NB4 (cell line): ENCODE measurements around the gene TMA7B.

Experiments used
- MYC ChIP-seq: IDR thresholded peaks from 2 replicates; pipeline ENCODE4 v1.6.1; 2011; ENCODE audit warnings: low read depth, low read length
- POLR2A ChIP-seq: IDR thresholded peaks from 2 replicates; pipeline ENCODE4 v1.6.1; 2011; ENCODE audit warnings: mild to moderate bottlenecking; ENCODE audit not compliant: insufficient read length; ENCODE audit errors: extremely low read depth
- TF ChIP-seq, protein P1 (sequence below): IDR thresholded peaks from one replicate; pipeline ENCODE4 v1.5.1; 2012; ENCODE audit warnings: low read depth, low read length
- TF ChIP-seq, protein P2 (sequence below): IDR thresholded peaks from 2 replicates; pipeline ENCODE4 v1.6.1; 2011; ENCODE audit warnings: low read depth, low read length

DNA sequence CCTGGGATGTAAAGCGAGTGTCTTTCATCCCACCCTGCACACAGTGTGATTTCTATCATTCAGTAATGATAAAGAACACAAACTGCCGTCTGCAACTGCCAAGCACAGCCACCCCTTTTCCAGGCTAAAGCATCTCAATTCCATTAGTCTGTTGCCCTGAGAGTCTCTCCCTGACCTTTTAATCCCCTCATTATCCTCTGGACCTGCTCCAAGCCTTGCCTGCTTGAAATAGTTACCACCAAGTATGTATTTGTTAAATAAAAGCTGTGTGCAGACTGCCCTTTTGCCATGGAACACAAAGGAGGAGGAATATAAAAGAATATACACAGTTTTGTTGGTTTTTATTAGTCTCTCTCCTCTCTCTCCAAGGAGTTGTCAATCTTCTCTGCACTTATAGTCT is 46.3 kb upstream of the TMA7B start:
- TF ChIP-seq, protein P1, sequence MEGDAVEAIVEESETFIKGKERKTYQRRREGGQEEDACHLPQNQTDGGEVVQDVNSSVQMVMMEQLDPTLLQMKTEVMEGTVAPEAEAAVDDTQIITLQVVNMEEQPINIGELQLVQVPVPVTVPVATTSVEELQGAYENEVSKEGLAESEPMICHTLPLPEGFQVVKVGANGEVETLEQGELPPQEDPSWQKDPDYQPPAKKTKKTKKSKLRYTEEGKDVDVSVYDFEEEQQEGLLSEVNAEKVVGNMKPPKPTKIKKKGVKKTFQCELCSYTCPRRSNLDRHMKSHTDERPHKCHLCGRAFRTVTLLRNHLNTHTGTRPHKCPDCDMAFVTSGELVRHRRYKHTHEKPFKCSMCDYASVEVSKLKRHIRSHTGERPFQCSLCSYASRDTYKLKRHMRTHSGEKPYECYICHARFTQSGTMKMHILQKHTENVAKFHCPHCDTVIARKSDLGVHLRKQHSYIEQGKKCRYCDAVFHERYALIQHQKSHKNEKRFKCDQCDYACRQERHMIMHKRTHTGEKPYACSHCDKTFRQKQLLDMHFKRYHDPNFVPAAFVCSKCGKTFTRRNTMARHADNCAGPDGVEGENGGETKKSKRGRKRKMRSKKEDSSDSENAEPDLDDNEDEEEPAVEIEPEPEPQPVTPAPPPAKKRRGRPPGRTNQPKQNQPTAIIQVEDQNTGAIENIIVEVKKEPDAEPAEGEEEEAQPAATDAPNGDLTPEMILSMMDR, result no peak
- TF ChIP-seq POLR2A (no peak), MYC (no peak)
- TF ChIP-seq, protein P2, sequence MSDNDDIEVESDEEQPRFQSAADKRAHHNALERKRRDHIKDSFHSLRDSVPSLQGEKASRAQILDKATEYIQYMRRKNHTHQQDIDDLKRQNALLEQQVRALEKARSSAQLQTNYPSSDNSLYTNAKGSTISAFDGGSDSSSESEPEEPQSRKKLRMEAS, result no peak
